SK-N-SH (cell line): ENCODE data around the gene RABAC1. TPM values are rescaled to one million over a fixed set of nuclear protein-coding genes. Genes with fewer than 3 reads are reported as not detected.

Source experiments
- CTCF ChIA-PET: fragments of 300-600, 350-600 bp; formaldehyde crosslinking; extraction: SDS; loops from one replicate; lab custom pipeline; 2021; lab: Yijun Ruan, JAX
- POLR2A ChIA-PET: fragments of 350-600 bp; sonication (Branson Sonifier 250); formaldehyde crosslinking; extraction: SDS; loops from one replicate; lab custom pipeline; 2020; ENCODE audit warnings: antibody characterized with exemption, inconsistent platforms; lab: Yijun Ruan, JAX
- DNase-seq: peaks from one replicate; pipeline ENCODE4 v3.0.0; 2012
- H2AFZ ChIP-seq: fragments of 200-600 bp; sonication (generic); 2 replicates; pipeline ENCODE4 v1.8.1; 2016; ENCODE audit warnings: antibody characterized with exemption, mild to moderate bottlenecking, low read depth
- H3F3A ChIP-seq: fragments of 200-600 bp; sonication (generic); replicated peaks from 2 replicates; pipeline ENCODE3; 2016; ENCODE audit warnings: antibody characterized with exemption, mild to moderate bottlenecking; ENCODE audit not compliant: insufficient read depth
- H3K27ac ChIP-seq, 2 experiments: fragments of 200-500 bp in 1 of 2; fragments of 200-600 bp in 1 of 2; sonication (Bioruptor generic) in 1 of 2; sonication (generic), shearing (Covaris generic) in 1 of 2; 2 replicates each; pipeline versions ENCODE4 v1.5.1 to v1.6.1; 2014 to 2016; ENCODE audit warnings: low read depth in 2 of 2, inconsistent platforms in 1 of 2, low read length in 1 of 2, mild to moderate bottlenecking in 1 of 2, mixed read lengths in 1 of 2
- H3K27me3 ChIP-seq: fragments of 200-600 bp; sonication (generic), shearing (Covaris generic); 2 replicates; pipeline ENCODE4 v1.6.1; 2016; ENCODE audit warnings: mixed run types; ENCODE audit not compliant: insufficient read depth
- H3K36me3 ChIP-seq, 2 experiments: fragments of 200-500 bp in 1 of 2; fragments of 200-600 bp in 1 of 2; sonication (Bioruptor generic) in 1 of 2; sonication (generic) in 1 of 2; replicated peaks in 1 of 2; 2 replicates each; pipeline versions ENCODE3 to v1.5.1; 2014 to 2016; ENCODE audit warnings: low read length in 1 of 2, mild to moderate bottlenecking in 1 of 2; ENCODE audit not compliant: insufficient read depth in 2 of 2, control insufficient read depth in 1 of 2
- H3K4me1 ChIP-seq, 2 experiments: fragments of 200-500 bp in 1 of 2; fragments of 200-600 bp in 1 of 2; sonication (Bioruptor generic) in 1 of 2; sonication (generic), shearing (Covaris generic) in 1 of 2; 2 replicates each; pipeline versions ENCODE4 v1.5.1 to v1.6.1; 2014 to 2016; ENCODE audit warnings: low read depth in 1 of 2, low read length in 1 of 2, mixed run types in 1 of 2; ENCODE audit not compliant: insufficient read depth in 2 of 2, control insufficient read depth in 1 of 2
- H3K4me2 ChIP-seq: fragments of 200-600 bp; sonication (generic), shearing (Covaris generic); 2 replicates; pipeline ENCODE4 v1.6.1; 2017; ENCODE audit warnings: mixed run types
- H3K4me3 ChIP-seq, 2 experiments: fragments of 200-500 bp in 1 of 2; fragments of 200-600 bp in 1 of 2; sonication (Bioruptor generic) in 1 of 2; sonication (generic), shearing (Covaris generic) in 1 of 2; 2 replicates each; pipeline versions ENCODE4 v1.5.1 to v1.8.1; 2014 to 2016; ENCODE audit warnings: low read depth in 2 of 2, inconsistent platforms in 1 of 2, low read length in 1 of 2, mild to moderate bottlenecking in 1 of 2, mixed read lengths in 1 of 2, moderate library complexity in 1 of 2
- H3K79me2 ChIP-seq: fragments of 200-600 bp; sonication (generic); 2 replicates; pipeline ENCODE4 v1.8.1; 2017; ENCODE audit warnings: mild to moderate bottlenecking; ENCODE audit not compliant: insufficient read depth
- H3K9ac ChIP-seq: fragments of 200-600 bp; sonication (generic); 2 replicates; pipeline ENCODE4 v1.6.1; 2017; ENCODE audit warnings: mixed run types
- H3K9me2 ChIP-seq: fragments of 200-600 bp; sonication (generic); 2 replicates; pipeline ENCODE4 v1.6.1; 2017; ENCODE audit warnings: mixed run types
- H3K9me3 ChIP-seq: fragments of 200-600 bp; sonication (generic); 2 replicates; pipeline ENCODE4 v1.6.1; 2017; ENCODE audit warnings: mixed run types, mild to moderate bottlenecking, moderate library complexity
- H4K20me1 ChIP-seq: fragments of 200-600 bp; sonication (generic); 2 replicates; pipeline ENCODE4 v1.6.1; 2017; ENCODE audit warnings: mild to moderate bottlenecking, mixed run types; ENCODE audit not compliant: insufficient read depth
- FOSL2 ChIP-seq: IDR thresholded peaks from 2 replicates; pipeline ENCODE4 v1.4.0; 2012; ENCODE audit warnings: low read depth, mild to moderate bottlenecking, moderate library complexity, borderline replicate concordance
- FOXJ3 ChIP-seq: sonication (generic); formaldehyde crosslinking; IDR thresholded peaks from 2 replicates; pipeline ENCODE4 v1.5.1; 2020; ENCODE audit warnings: mild to moderate bottlenecking, missing genetic modification reagents
- FOXM1 ChIP-seq: IDR thresholded peaks from 2 replicates; pipeline ENCODE4 v1.4.0; 2012; ENCODE audit warnings: low read depth, mild to moderate bottlenecking
- GABPA ChIP-seq: IDR thresholded peaks from 2 replicates; pipeline ENCODE4 v1.4.0; 2012; ENCODE audit warnings: low read depth, mild to moderate bottlenecking
- GATA2 ChIP-seq: sonication (generic); formaldehyde crosslinking; IDR thresholded peaks from 2 replicates; pipeline ENCODE4 v1.5.0; 2020; ENCODE audit warnings: mild to moderate bottlenecking, missing genetic modification reagents
- IRF3 ChIP-seq: fragments of 150-350 bp; IDR thresholded peaks from 2 replicates; pipeline ENCODE4 v1.6.1; 2016; ENCODE audit warnings: mild to moderate bottlenecking, low read depth, low read length
- NFIC ChIP-seq: IDR thresholded peaks from 2 replicates; pipeline ENCODE4 v1.4.0; 2012; ENCODE audit warnings: borderline replicate concordance
- NRF1 ChIP-seq: IDR thresholded peaks from 2 replicates; pipeline ENCODE4 v1.6.1; 2012; ENCODE audit warnings: low read depth, mild to moderate bottlenecking, low read length
- REST ChIP-seq: IDR thresholded peaks from 2 replicates; pipeline ENCODE4 v1.6.1; 2012; ENCODE audit warnings: mild to moderate bottlenecking, low read depth, low read length, moderate library complexity
- SMC3 ChIP-seq: IDR thresholded peaks from 2 replicates; pipeline ENCODE4 v1.6.1; 2012; ENCODE audit warnings: low read depth, low read length, improper control_type of control experiment
- YY1 ChIP-seq: IDR thresholded peaks from 2 replicates; pipeline ENCODE4 v1.4.0; 2012; ENCODE audit warnings: low read depth, mild to moderate bottlenecking
- WGBS: methylation state at CpG from one replicate; pipeline ENCODE4 v1.1.6; 2017; ENCODE audit warnings: low lambda C conversion rate; 5-methylcytosine and 5-hydroxymethylcytosine counted together
- polyA plus RNA-seq, 3 experiments: library from polyadenylated mRNA; depleted of rRNA; stranded (reverse); fragments of >200 nt; gene quantifications; 2 replicates each; pipeline ENCODE4 v1.2.3, GENCODE V29; 2012
- TF ChIP-seq, protein P1 (sequence below): IDR thresholded peaks from 2 replicates; pipeline ENCODE4 v1.4.0; 2012; ENCODE audit warnings: low read depth
- TF ChIP-seq, protein P2 (sequence below): fragments of 150-350 bp; IDR thresholded peaks from 2 replicates; pipeline ENCODE4 v1.6.1; 2017; ENCODE audit warnings: antibody characterized with exemption, low read length, low read depth, borderline replicate concordance
- TF ChIP-seq, protein P3 (sequence below): IDR thresholded peaks from 2 replicates; pipeline ENCODE4 v1.4.0; 2012; ENCODE audit warnings: low read depth, borderline replicate concordance

Gene RABAC1
- polyA plus RNA-seq, 1 of the 3 experiments (the other 2 are of a cell fraction): 287 TPM

GRCh38 chr19:41945135-41945766 is 13.9 kb downstream of the RABAC1 start:
- H3K9me2 ChIP-seq: no peaks in the 10 kb centered on the region
- TF ChIP-seq NFIC: no peak
- TF ChIP-seq, protein P1, sequence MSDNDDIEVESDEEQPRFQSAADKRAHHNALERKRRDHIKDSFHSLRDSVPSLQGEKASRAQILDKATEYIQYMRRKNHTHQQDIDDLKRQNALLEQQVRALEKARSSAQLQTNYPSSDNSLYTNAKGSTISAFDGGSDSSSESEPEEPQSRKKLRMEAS: no peak
- TF ChIP-seq, protein P2, sequence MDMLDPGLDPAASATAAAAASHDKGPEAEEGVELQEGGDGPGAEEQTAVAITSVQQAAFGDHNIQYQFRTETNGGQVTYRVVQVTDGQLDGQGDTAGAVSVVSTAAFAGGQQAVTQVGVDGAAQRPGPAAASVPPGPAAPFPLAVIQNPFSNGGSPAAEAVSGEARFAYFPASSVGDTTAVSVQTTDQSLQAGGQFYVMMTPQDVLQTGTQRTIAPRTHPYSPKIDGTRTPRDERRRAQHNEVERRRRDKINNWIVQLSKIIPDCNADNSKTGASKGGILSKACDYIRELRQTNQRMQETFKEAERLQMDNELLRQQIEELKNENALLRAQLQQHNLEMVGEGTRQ: no peak
- TF ChIP-seq, protein P3, sequence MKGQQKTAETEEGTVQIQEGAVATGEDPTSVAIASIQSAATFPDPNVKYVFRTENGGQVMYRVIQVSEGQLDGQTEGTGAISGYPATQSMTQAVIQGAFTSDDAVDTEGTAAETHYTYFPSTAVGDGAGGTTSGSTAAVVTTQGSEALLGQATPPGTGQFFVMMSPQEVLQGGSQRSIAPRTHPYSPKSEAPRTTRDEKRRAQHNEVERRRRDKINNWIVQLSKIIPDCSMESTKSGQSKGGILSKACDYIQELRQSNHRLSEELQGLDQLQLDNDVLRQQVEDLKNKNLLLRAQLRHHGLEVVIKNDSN: no peak
- TF ChIP-seq GABPA: no peak
- no peak for TF ChIP-seq IRF3
- TF ChIP-seq FOSL2: no peak
- no peak for TF ChIP-seq FOXJ3 (CRISPR knock-in tag)
- TF ChIP-seq, all 33 proteins: peak for 0
- no peaks in the 10 kb centered on the region for H3K79me2 ChIP-seq
- H2AFZ ChIP-seq: no peak overlapping the region
- no peaks in the 10 kb centered on the region for H3K36me3 ChIP-seq
- CTCF ChIA-PET: interaction anchor here (0.7 to 3.3 kb wide), 4 partner anchors 57 to 152 kb away, joined by 3 to 17 read pairs (median 4); no protein-coding TSS in a partner anchor
- POLR2A ChIA-PET: no interaction called here
- H3K4me2 ChIP-seq: no peak overlapping the region
- no peak for DNase-seq
- no peak overlapping the region for H3K27ac ChIP-seq
- no peaks in the 10 kb centered on the region for H3K9me3 ChIP-seq
- H4K20me1 ChIP-seq: no peaks in the 10 kb centered on the region
- no peaks in the 10 kb centered on the region for H3K27me3 ChIP-seq
- H3K9ac ChIP-seq: no peak overlapping the region
- H3K4me1 ChIP-seq: no peaks in the 10 kb centered on the region; a peak in 1 of 4 replicates
- no peak overlapping the region for H3K4me3 ChIP-seq
- H3F3A ChIP-seq: no peaks in the 10 kb centered on the region
- WGBS: 82% methylated on average over 8 of the region's 8 CpGs

- Histone ChIP-seq H3K9ac (no peak overlapping the region), H3K27me3 (no peaks in the 10 kb centered on the region), H3F3A (no peaks in the 10 kb centered on the region), H3K9me3 (no peaks in the 10 kb centered on the region), H4K20me1 (no peaks in the 10 kb centered on the region), H3K4me2 (no peak overlapping the region), H3K9me2 (no peaks in the 10 kb centered on the region), H2AFZ (no peak overlapping the region), H3K79me2 (no peaks in the 10 kb centered on the region), H3K4me1 (no peaks in the 10 kb centered on the region; a peak in 1 of 4 replicates), H3K27ac (no peak overlapping the region), H3K36me3 (no peaks in the 10 kb centered on the region), H3K4me3 (no peak overlapping the region)
- TF ChIP-seq YY1 (no peak), NRF1 (no peak), REST (no peak), GATA2 (CRISPR knock-in tag) (no peak), FOXM1 (no peak), SMC3 (no peak)
- POLR2A ChIA-PET: no interaction called here
- CTCF ChIA-PET: interaction anchor here (0.7 to 3.3 kb wide), 3 partner anchors 56 to 151 kb away, joined by 3 to 17 read pairs (median 4); no protein-coding TSS in a partner anchor
- DNase-seq: no peak
- WGBS: 38% methylated on average over 2 of the region's 2 CpGs
These were observed 14.8 kb downstream of the RABAC1 start for GRCh38 chr19:41944336-41944735.
